Pancreas (tissue), 10 donors: ENCODE results near the gene FSIP2. TPM values are rescaled to one million over a fixed set of nuclear protein-coding genes. Genes with fewer than 3 reads are reported as not detected.
A peak's percentile ranks its signal among the peaks of the same experiment; 100 is the strongest.

Experiments used
- ATAC-seq, 4 donors: fragments of 200-7000 bp; cut with Tn5 transposase; one replicate each; pipeline versions ENCODE4 v1.8.0 to v1.9.1; 2020; ENCODE audit warnings: mild to moderate bottlenecking in 4 of 4, moderate library complexity in 4 of 4
- DNase-seq, 6 donors: peaks; one replicate each; pipeline ENCODE4 v3.0.0-alpha.2; 2020
- FAIRE-seq: peaks from 2 replicates; lab custom pipeline; 2012; peaks lifted over from hg19 to GRCh38; lab: Jason Lieb, UNC
- H3K27ac ChIP-seq, 4 donors: fragments of 200-600 bp; sonication (generic); 1 replicate in 3 of 4; 2 replicates in 1 of 4; pipeline versions ENCODE4 v1.5.0 to v1.8.0; 2020
- H3K27me3 ChIP-seq, 4 donors: fragments of 200-600 bp; one replicate each; pipeline ENCODE4 v1.8.0; 2021
- H3K36me3 ChIP-seq, 3 donors: fragments of 200-600 bp; sonication (generic) in 1 of 3; one replicate each; pipeline versions ENCODE4 v1.5.0 to v1.8.0; 2020 to 2021
- H3K4me1 ChIP-seq, 3 donors: fragments of 200-600 bp; one replicate each; pipeline ENCODE4 v1.8.0; 2021
- H3K4me3 ChIP-seq, 4 donors: fragments of 200-600 bp; sonication (generic) in 2 of 4; one replicate each; pipeline versions ENCODE4 v1.5.0 to v1.8.0; 2020 to 2021
- H3K9me3 ChIP-seq, 4 donors: fragments of 200-600 bp; one replicate each; pipeline ENCODE4 v1.8.0; 2021
- WGBS, 2 donors: extraction: QIAGEN DNeasy Blood & Tissue Kit; methylation state at CpG; one replicate each; pipeline ENCODE4 v1.1.7; 2013; 5-methylcytosine and 5-hydroxymethylcytosine counted together
- intact Hi-C, 3 donors: fragments of 100-400 bp; cut with DNase I; formaldehyde crosslinking; loops; one replicate each; pipeline versions ENCODE4 v1.11.1 to v1.14.2; 2022
- polyA plus RNA-seq, 2 donors: library from polyadenylated mRNA; stranded (reverse); fragments of 200-250 nt; gene quantifications; one replicate each; pipeline ENCODE4 v1.2.3, GENCODE V29; 2013
- total RNA-seq, 6 donors: library from RNA; stranded (reverse); fragmentation: NEBNext Ultra II Directional in 4 of 6; extraction: Animal tissue kit (Norgen Biotek cat#: 25700) in 4 of 6; gene quantifications; one replicate each; pipeline versions ENCODE4 v1.2.1 to v1.2.4, GENCODE V29; 2021 to 2023
- TF ChIP-seq, protein P1 (sequence below), 4 donors: fragments of 200-600 bp; sonication (generic) in 3 of 4; IDR thresholded peaks; one replicate each; pipeline versions ENCODE4 v1.5.0 to v1.8.0; 2021; ENCODE audit warnings: antibody characterized with exemption in 4 of 4
- donor health status: healthy with polysubstance abuse.
- donor health status: DM: no; HTN: no; CAD: no; lungs with moderate emphysema.
- donor health status: DM: no; HTN: no; CAD: no.
- donor health status: control.
- donor health status: control.
- donor health status: Bipolar disorder and iron deficiency.
- donor health status: DM: yes; HTN: yes; CAD: no.
- donor health status: DM: no; HTN: no; CAD: no.
- donor health status: DM: no; HTN: no; CAD: no.
- donor health status: DM: yes; HTN: yes; CAD: no.

Gene FSIP2, protein sequence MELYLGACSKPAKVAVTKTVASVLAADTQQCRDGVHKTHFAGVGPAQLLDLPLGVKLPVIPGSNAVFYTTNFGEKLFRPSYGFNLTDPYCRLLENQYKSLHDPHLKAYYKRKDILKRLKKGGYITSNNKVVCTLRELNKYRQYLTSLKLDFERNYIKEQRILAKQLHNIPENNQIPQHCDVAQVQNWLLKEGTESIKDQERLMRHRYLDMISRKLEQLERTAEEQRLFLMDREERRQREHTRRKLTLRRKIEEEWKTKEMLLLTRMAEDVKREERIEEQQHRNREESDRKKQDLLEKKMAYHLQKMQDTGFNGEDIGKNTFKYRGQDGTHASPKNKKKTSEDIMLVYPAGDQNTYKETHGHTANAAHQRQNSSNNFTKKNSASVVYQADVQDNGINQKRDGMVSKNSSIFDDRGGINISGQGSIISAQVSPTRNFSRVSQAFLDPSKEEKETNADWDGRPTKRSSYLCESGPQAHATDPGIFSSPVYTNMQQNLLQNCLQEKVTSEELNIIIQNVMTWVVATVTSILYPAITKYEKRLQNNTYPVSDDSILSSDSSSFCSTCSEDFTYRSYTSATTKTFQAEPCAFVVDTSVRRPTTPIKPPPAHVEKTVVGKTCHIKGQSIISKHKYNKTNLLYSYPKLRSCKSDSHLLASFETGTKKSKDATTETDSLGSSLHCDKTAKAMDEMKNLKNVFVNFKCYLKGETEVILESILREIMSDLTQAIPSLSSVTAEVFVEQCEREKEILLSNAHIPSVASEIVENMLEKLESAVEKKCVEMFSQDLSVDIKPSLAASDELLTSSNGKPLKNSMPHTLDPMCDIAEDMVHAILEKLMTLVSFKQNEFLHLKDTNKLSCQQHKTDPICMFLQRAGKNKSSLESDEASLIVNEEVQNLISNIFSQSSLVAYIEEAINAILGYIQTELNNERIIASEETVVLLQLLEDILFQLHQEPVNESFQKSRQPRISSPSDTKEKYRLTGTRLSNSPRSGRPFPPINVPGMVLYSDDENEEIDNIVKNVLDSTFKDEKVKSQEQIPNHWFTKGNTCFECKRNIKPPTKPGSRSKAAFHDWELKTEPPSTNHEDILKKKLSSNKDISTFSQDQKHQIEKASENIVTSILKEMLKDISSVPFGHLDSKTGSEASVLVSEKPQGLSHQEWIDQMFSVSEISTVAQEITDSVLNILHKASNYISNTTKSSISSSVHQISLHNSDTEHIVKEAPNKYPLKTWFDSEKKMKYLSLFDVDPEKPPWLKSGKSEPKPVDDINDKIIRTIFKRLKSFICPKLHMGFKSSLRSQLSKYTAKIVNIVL (N-terminal part only)
- total RNA-seq (1 to 10 TPM in 2 of 6 donors, under 1 TPM in 4; 0.12 to 1.3 (median 0.51) TPM), polyA plus RNA-seq (under 1 TPM; 0.11 to 0.94 TPM)

GRCh38 chr2:185738679-185739472 is at the start of gene FSIP2:
FSIP2 (plus strand) TSS chr2:185738804; CDS start chr2:185738895, 91 bp downstream.
- peak within 1 kb of the TSS in 3 of 4 donors; percentile 6 to 49 (median 39) for H3K4me3 ChIP-seq
- peak; percentile 79 to 96 (median 89) for DNase-seq
- H3K9me3 ChIP-seq: no peaks in the 10 kb centered on the region
- no peaks in the 10 kb centered on the region for H3K36me3 ChIP-seq
- no peak for FAIRE-seq
- TF ChIP-seq, protein P1, sequence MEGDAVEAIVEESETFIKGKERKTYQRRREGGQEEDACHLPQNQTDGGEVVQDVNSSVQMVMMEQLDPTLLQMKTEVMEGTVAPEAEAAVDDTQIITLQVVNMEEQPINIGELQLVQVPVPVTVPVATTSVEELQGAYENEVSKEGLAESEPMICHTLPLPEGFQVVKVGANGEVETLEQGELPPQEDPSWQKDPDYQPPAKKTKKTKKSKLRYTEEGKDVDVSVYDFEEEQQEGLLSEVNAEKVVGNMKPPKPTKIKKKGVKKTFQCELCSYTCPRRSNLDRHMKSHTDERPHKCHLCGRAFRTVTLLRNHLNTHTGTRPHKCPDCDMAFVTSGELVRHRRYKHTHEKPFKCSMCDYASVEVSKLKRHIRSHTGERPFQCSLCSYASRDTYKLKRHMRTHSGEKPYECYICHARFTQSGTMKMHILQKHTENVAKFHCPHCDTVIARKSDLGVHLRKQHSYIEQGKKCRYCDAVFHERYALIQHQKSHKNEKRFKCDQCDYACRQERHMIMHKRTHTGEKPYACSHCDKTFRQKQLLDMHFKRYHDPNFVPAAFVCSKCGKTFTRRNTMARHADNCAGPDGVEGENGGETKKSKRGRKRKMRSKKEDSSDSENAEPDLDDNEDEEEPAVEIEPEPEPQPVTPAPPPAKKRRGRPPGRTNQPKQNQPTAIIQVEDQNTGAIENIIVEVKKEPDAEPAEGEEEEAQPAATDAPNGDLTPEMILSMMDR (IDR thresholded peaks at IDR 0.05): peak; percentile 84 to 97 (median 94)
- no peaks in the 10 kb centered on the region for H3K27me3 ChIP-seq
- 8 to 12% methylated on average over 59 of the region's 59 CpGs for WGBS, 2 donors
- no peak within 1 kb of the TSS for H3K27ac ChIP-seq
- intact Hi-C loops: no loop called here
- peaks cover 0 to 7% (median 6%) of the 10 kb centered on the region in 3 donors for H3K4me1 ChIP-seq
- ATAC-seq: peak; percentile 96 to 99 (median 98)

DNA sequence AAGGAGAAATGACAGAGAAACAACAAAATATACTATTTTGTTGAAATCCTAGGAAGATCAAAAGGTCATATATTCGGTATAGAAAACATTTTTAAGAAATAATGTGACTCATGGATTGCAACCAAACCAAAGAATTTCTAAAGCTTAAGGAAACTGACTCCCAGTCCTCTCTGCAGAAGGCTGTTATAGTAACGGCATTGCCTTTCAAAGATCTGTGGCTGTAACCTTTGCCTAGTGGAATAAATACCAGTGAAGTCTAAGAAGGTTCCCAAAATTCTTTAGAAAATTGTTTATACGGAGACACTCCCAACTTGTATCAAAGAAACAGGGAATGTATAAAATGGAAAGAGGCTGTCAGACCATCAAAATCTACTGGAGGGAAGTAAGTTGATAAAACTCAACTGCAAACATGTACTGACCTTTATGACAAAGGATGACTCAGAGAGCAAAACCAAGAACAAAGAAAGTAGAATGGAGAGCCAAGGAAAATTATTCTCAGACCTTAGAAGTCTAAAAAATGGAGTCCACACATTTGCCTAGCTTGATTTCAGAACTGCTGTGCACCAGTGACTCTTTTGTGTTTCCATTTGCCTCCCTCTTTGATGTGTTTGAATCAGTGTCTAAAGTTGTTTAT is 48.6 kb upstream of the FSIP2 start:
- intact Hi-C loops: no loop called here
- WGBS, 2 donors: 80 to 83% methylated on average over 3 of the region's 3 CpGs
- Histone ChIP-seq H3K4me3 (no peak overlapping the region), H3K4me1 (no peaks in the 10 kb centered on the region), H3K36me3 (no peaks in the 10 kb centered on the region), H3K9me3 (no peaks in the 10 kb centered on the region), H3K27me3 (no peaks in the 10 kb centered on the region), H3K27ac (no peak overlapping the region)
- TF ChIP-seq, protein P1 (IDR thresholded peaks at IDR 0.05): no peak
- no peak for FAIRE-seq
- ATAC-seq: no peak
- DNase-seq: no peak

- FAIRE-seq (no peak), DNase-seq (no peak), ATAC-seq (no peak)
Observed at GRCh38 chr2:185695711-185696235, 42.8 kb upstream of the FSIP2 start.

More at GRCh38 chr2:185695711-185696235, 42.8 kb upstream of the FSIP2 start:
- H3K27ac ChIP-seq: no peak overlapping the region
- H3K4me3 ChIP-seq: no peak overlapping the region
- no peaks in the 10 kb centered on the region for H3K9me3 ChIP-seq
- TF ChIP-seq, protein P1 (IDR thresholded peaks at IDR 0.05): no peak
- no peaks in the 10 kb centered on the region for H3K27me3 ChIP-seq
- intact Hi-C loops: no loop called here
- 63 to 67% methylated on average over 2 of the region's 2 CpGs for WGBS, 2 donors
- H3K36me3 ChIP-seq: no peaks in the 10 kb centered on the region
- no peaks in the 10 kb centered on the region for H3K4me1 ChIP-seq
